ENCODE data around the gene HFE. TPM values are rescaled to one million over a fixed set of nuclear protein-coding genes. Genes with fewer than 3 reads are reported as not detected.
A peak's percentile ranks its signal among the peaks of the same experiment; 100 is the strongest.

HFE gene
- total and polyA plus RNA-seq, 10 of the 15 experiments (the other 5 are each of a cell fraction or from before 2014, with no cell fraction given), result 0.52 to 5.9 (median 1.7) TPM

DNA sequence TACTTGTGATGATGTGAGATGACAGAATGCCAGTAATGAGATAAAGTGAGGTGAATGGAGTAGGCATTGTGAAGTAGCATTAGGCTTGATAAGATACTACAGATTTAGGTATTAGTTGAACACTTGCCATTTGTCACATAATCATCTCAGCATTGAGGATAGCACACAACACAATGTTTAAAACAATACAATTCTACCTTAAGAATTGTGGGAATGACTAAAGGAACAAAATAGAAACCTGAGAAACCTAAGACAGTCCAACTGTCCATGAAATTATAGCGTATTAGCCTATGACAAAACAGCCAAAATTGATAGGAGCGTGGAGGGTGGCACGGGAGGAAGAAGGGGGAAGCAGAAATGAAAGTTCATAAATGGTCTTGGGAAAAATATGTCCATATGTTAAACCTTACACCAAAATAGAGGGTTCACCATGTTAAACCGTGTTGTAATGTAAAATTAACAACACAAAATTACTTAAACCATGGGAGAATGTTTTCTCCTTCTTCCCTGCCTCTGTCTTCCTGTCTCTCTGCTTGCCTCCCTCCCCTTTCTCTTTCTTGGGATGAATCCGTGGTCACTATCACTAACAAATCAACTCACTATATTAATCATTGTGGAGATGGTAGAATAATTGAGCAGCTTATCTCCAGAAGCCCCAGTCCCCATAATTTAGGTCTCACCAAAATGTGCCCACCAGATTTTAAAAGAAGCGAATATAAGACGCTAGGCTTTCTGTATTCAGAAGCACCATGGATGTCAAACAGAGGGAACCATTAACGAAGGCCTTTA is 33.0 kb upstream of the HFE start:
- H3K36me3 ChIP-seq (ENCODE audit: control insufficient read depth in 2 of 2, insufficient read depth in 2 of 2, low read length in 1 of 2), result no peaks in the 10 kb centered on the region
- ChIA-PET RAD21 (ENCODE audit: unreplicated experiment) (interaction anchor here (1.1 kb wide), 1 partner anchor 34 kb away, joined by 4 read pairs; a partner anchor contains a TSS), POLR2A (interaction anchor here (1.4 to 1.6 kb wide), 2 partner anchors 8 to 28 kb away, joined by 5 to 8 read pairs; a partner anchor contains a TSS), CTCF (interaction anchor here (1.1 to 4.0 kb wide), 3 partner anchors 11 to 28 kb away, joined by 3 to 16 read pairs (median 7); a partner anchor contains a TSS), SMC1A (ENCODE audit: uncharacterized antibody, unreplicated experiment) (interaction anchor here (0.6 to 2.4 kb wide), 4 partner anchors 11 to 30 kb away, joined by 3 to 9 read pairs (median 4); a partner anchor contains a TSS)
- peak overlapping the region; percentile 75 for H3K4me3 ChIP-seq
- H3K4me1 ChIP-seq (ENCODE audit: control insufficient read depth, insufficient read depth, low read length), result peaks cover 4% of the 10 kb centered on the region; the same call in 1 of the 2 replicates
- in situ Hi-C loops (cut with MboI) (no loop called here), intact Hi-C loops (cut with micrococcal nuclease; ENCODE audit: unreplicated experiment) (loop anchor here (2.0 kb wide), 2 partner anchors 69 to 145 kb away; a partner anchor contains a TSS)
- no peaks in the 10 kb centered on the region for H3K9me3 ChIP-seq (replicated peaks; ENCODE audit: control insufficient read depth, insufficient read depth, low read length)
- peak overlapping the region; percentile 93 for H3K4me2 ChIP-seq (ENCODE audit: control insufficient read depth, insufficient read depth)
- FAIRE-seq, result no peak
- peak overlapping the region; percentile 93 for H3K27ac ChIP-seq (ENCODE audit: control insufficient read depth, insufficient read depth)
- WGBS (ENCODE audit: insufficient coverage, insufficient replicate concordance, low lambda C conversion rate, missing lambda C conversion rate), result under 1% methylated on average over 8 of the region's 8 CpGs
- no peaks in the 10 kb centered on the region for H3K27me3 ChIP-seq (replicated peaks in 1 of 2; ENCODE audit: control insufficient read depth in 2 of 2, insufficient read depth in 2 of 2, low read length in 1 of 2)
- H3K9ac ChIP-seq (ENCODE audit: control insufficient read depth, insufficient read depth, low read length), result peak overlapping the region; percentile 88
- peak; percentile 2 for ATAC-seq
- no peaks in the 10 kb centered on the region; the same call in 1 of the 2 replicates for H3K79me2 ChIP-seq (ENCODE audit: control insufficient read depth, insufficient read depth, low read length)
- no TSS peak for BruUV-seq (replicated peaks)
- no peak for DNase-seq (ENCODE audit: low read depth, low spot score)
- H4K20me1 ChIP-seq (ENCODE audit: control insufficient read depth, insufficient read depth), result no peaks in the 10 kb centered on the region
- H2AFZ ChIP-seq (ENCODE audit: control insufficient read depth, low read depth, low read length), result peak overlapping the region; percentile 73
- TF ChIP-seq, protein P1, sequence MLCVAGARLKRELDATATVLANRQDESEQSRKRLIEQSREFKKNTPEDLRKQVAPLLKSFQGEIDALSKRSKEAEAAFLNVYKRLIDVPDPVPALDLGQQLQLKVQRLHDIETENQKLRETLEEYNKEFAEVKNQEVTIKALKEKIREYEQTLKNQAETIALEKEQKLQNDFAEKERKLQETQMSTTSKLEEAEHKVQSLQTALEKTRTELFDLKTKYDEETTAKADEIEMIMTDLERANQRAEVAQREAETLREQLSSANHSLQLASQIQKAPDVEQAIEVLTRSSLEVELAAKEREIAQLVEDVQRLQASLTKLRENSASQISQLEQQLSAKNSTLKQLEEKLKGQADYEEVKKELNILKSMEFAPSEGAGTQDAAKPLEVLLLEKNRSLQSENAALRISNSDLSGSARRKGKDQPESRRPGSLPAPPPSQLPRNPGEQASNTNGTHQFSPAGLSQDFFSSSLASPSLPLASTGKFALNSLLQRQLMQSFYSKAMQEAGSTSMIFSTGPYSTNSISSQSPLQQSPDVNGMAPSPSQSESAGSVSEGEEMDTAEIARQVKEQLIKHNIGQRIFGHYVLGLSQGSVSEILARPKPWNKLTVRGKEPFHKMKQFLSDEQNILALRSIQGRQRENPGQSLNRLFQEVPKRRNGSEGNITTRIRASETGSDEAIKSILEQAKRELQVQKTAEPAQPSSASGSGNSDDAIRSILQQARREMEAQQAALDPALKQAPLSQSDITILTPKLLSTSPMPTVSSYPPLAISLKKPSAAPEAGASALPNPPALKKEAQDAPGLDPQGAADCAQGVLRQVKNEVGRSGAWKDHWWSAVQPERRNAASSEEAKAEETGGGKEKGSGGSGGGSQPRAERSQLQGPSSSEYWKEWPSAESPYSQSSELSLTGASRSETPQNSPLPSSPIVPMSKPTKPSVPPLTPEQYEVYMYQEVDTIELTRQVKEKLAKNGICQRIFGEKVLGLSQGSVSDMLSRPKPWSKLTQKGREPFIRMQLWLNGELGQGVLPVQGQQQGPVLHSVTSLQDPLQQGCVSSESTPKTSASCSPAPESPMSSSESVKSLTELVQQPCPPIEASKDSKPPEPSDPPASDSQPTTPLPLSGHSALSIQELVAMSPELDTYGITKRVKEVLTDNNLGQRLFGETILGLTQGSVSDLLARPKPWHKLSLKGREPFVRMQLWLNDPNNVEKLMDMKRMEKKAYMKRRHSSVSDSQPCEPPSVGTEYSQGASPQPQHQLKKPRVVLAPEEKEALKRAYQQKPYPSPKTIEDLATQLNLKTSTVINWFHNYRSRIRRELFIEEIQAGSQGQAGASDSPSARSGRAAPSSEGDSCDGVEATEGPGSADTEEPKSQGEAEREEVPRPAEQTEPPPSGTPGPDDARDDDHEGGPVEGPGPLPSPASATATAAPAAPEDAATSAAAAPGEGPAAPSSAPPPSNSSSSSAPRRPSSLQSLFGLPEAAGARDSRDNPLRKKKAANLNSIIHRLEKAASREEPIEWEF (IDR thresholded peaks at IDR 0.05; ENCODE audit: insufficient replicate concordance, low read depth, low read length), result no peak
- no peak for TF ChIP-seq STAT1 (conservative IDR thresholded peaks at IDR 0.05)
- TF ChIP-seq ESRRA (IDR thresholded peaks at IDR 0.05; ENCODE audit: low read length), result no peak
- no peak for TF ChIP-seq GABPA (IDR thresholded peaks at IDR 0.05; ENCODE audit: low read depth)
- TF ChIP-seq HDGF (IDR thresholded peaks at IDR 0.05), result 0 out of 2 replicates have a peak, but pooled peaks have one; percentile 69
- peak; percentile 65; the same call in 1 of the 2 replicates for TF ChIP-seq MXI1 (IDR thresholded peaks at IDR 0.05; ENCODE audit: low read depth, low read length)
- TF ChIP-seq KAT2A (conservative IDR thresholded peaks at IDR 0.05; ENCODE audit: control insufficient read depth, low read depth, low read length), result no peak
- TF ChIP-seq CHD4 (IDR thresholded peaks at IDR 0.05), result no peak
- no peak for TF ChIP-seq MEF2B (IDR thresholded peaks at IDR 0.05; ENCODE audit: partially characterized antibody, poor library complexity, severe bottlenecking)
- TF ChIP-seq, protein P2, sequence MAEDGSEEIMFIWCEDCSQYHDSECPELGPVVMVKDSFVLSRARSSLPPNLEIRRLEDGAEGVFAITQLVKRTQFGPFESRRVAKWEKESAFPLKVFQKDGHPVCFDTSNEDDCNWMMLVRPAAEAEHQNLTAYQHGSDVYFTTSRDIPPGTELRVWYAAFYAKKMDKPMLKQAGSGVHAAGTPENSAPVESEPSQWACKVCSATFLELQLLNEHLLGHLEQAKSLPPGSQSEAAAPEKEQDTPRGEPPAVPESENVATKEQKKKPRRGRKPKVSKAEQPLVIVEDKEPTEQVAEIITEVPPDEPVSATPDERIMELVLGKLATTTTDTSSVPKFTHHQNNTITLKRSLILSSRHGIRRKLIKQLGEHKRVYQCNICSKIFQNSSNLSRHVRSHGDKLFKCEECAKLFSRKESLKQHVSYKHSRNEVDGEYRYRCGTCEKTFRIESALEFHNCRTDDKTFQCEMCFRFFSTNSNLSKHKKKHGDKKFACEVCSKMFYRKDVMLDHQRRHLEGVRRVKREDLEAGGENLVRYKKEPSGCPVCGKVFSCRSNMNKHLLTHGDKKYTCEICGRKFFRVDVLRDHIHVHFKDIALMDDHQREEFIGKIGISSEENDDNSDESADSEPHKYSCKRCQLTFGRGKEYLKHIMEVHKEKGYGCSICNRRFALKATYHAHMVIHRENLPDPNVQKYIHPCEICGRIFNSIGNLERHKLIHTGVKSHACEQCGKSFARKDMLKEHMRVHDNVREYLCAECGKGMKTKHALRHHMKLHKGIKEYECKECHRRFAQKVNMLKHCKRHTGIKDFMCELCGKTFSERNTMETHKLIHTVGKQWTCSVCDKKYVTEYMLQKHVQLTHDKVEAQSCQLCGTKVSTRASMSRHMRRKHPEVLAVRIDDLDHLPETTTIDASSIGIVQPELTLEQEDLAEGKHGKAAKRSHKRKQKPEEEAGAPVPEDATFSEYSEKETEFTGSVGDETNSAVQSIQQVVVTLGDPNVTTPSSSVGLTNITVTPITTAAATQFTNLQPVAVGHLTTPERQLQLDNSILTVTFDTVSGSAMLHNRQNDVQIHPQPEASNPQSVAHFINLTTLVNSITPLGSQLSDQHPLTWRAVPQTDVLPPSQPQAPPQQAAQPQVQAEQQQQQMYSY (CRISPR knock-in tag; IDR thresholded peaks at IDR 0.05), result no peak; the same call in 1 of the 2 replicates
- TF ChIP-seq DPF2 (IDR thresholded peaks at IDR 0.05), result no peak
- no peak for TF ChIP-seq ZNF384 (IDR thresholded peaks at IDR 0.05; ENCODE audit: borderline replicate concordance, low read depth, low read length)
- no peak for TF ChIP-seq MYB (IDR thresholded peaks at IDR 0.05; ENCODE audit: borderline replicate concordance, low read depth, low read length)
- no peak for TF ChIP-seq SMARCA5 (IDR thresholded peaks at IDR 0.05)
- TF ChIP-seq NFYA (IDR thresholded peaks at IDR 0.05; ENCODE audit: borderline replicate concordance, low read depth, low read length), result no peak

All from GM12878 (cell line).